HG02571 (cell line): ENCODE results near the gene PTRH1.

Experiments used
- ATAC-seq: cut with Tn5 transposase; IDR thresholded peaks from one replicate; pipeline ENCODE4 v1.9.1; 2021; ENCODE audit warnings: mild to moderate bottlenecking, moderate library complexity; ENCODE audit not compliant: unreplicated experiment

Gene PTRH1

GRCh38 chr9:127667127-127667844, 48.2 kb downstream of the PTRH1 start:
- no peak for ATAC-seq

GRCh38 chr9:127664678-127665507, 50.6 kb downstream of the PTRH1 start:
- ATAC-seq = no peak

GRCh38 chr9:127664324-127664677, 51.2 kb downstream of the PTRH1 start:
- ATAC-seq = no peak
